Stimulated activated CD4-positive, alpha-beta T cell treated with anti-CD3 and anti-CD28 coated beads, TNF-alpha, amount 100 ng/mL, for 48 hours (primary cell): Measurements from ENCODE around the gene GGCT.

ENCODE experiments used
- DNase-seq, 3 donors: peaks; one replicate each; pipeline ENCODE4 v3.0.0-alpha.2; 2020; ENCODE audit warnings: low read depth in 3 of 3

GGCT gene

DNA sequence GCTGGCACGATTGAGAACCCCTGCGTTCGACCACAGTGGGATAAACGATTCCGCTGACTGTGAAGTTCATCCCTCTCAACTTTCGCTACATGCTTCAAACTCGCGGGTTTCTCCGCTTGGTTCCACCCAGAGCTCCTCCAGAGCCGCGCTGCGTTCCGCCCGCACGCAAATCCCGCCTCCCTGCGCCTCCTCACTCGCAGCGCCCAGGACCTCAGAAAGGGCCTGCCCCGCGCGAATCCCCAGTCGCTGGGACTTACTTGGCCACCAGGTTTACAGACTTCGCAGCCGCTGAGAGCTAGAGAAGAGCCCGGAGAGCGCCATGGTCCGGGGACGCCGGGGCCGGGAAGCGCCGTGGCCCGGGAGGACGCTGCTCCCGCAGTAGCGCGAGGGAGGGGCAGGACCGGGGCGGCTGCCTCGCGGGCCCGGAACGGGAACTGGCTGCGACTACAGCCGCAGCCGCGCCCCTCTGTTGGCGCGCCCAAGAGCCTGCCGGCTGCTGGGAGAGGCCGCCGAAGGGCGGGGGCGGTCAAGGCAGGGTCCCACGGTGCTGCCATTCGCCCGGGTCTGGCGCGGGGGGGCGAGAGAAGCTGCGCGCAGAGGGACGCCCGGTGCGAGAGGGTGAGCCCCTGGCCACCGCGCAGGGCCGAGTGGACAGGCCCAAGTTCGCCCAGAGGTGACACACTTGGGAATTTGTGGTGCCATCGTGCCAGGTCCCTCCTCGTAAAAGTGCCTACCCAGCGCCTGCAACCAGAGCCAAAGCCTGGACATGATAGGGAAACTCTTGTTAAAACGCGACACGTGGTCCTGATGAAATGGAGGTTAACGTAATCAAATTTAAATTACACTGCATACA, 26.1 kb downstream of the GGCT start, which contains the start of gene NOD1:
TSS of gene NOD1 (minus strand) at position 436 of the 853 bp plus-strand sequence. CDS start 21,863 bp downstream, outside the sequence.
- DNase-seq = peak; percentile 40 to 63 (median 55)

DNA sequence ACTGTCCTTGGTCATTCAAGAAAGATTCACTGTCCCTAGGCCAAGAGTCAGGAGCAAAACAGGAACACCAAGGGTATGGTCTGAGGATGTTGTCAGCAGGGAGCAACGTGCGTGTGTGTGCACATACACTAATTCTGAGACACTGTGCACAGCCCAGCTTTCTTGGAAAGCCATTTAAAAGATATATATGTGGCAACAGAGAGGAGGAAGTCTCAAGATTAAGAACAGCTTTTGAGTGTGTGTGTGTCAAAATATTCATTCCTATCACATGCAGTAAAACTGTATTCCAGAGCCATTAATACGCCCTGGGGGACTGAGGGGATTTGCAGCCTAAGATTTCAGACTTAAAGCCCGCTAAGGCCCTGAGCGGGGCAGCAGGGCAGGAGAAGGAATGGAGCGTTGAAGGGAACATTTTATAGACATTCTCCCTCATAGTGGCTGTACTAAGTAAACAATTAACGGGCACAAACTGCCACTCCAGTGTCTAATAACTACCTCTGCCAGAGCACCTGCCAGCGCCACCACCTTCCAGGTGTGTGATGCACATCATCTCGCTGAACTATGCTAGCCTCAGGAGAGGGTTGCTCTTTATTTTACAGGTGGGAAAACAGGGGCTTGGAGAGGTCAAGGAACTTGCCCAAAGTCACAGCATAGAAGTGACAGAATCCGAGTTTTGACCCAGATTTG, 28.0 kb downstream of the GGCT start:
- DNase-seq = no peak

DNA sequence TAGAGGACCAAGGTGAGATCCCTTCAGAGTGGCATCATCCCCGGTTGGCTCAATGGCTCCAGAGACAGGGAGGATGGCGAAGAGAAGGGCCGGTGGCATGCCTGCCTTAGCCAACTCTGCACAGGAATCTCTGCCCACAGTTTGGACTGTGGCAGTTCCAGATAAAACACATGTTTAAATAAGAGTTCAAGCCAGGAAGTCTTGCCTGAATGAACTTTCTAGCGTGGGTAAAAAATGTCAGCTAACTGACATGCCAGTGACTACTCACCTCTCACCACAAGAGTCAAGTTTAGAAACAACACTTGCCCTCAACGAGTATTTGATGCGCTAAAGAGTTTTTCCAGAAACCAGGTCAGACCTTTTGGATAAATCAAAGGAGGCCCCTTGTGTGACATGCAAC, 29.0 kb downstream of the GGCT start:
- no peak for DNase-seq

DNA sequence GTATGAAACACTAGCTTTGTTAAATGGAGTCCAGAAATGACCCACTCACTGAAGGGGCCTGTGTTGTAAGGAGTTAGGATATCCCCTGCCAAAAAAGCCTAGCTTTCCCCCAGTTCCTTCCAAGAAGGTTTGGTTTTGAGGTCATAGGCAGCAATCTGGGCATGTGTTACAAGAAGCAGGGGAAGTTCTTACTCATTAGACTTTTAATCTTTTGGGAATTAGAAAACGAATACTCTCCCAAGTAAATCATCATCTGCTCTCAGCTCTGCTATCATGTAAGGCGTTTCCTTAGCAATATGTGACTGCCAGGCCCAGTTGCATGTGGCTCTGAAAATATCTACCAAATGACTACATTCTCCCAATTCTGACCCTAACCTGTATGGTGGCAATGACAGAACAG, 29.7 kb downstream of the GGCT start:
- DNase-seq = no peak

DNA sequence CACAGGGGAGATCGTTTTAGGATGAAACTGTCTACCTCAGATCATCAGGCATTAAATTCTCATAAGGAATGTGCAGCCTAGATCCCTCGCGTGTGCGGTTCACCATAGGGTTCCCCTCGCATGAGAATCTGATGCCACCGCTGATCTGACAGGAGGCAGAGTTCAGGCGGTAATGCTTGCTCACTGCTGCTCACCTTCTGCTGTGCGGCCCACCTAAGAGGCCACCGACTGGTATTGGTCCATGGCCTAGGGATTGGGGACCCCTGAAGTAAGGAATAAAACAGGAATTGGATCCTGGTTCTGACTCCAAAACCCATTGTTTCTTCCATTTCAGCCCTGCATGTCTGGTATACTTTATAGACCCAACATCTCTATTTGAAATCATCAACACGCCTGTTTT, 30.1 kb downstream of the GGCT start:
- no peak for DNase-seq

DNA sequence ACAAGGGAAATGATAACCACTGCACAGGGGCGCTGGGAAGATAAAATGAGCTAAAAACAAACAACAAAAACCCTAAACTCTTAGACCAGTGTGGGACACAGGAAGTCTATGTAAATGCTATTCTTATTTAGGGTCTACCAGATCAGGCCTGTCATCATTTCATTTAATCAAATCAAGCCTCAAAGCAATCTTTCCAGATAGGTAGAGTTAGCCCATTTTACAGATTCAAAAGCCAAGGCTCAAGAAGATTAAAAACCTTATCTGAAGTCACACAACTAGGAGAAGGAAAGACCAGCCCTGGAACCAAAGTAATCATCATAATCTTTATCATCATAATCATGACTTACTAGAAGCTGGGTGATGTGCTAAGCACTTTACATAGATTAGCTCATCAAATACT, 30.7 kb downstream of the GGCT start:
- DNase-seq = no peak

DNA sequence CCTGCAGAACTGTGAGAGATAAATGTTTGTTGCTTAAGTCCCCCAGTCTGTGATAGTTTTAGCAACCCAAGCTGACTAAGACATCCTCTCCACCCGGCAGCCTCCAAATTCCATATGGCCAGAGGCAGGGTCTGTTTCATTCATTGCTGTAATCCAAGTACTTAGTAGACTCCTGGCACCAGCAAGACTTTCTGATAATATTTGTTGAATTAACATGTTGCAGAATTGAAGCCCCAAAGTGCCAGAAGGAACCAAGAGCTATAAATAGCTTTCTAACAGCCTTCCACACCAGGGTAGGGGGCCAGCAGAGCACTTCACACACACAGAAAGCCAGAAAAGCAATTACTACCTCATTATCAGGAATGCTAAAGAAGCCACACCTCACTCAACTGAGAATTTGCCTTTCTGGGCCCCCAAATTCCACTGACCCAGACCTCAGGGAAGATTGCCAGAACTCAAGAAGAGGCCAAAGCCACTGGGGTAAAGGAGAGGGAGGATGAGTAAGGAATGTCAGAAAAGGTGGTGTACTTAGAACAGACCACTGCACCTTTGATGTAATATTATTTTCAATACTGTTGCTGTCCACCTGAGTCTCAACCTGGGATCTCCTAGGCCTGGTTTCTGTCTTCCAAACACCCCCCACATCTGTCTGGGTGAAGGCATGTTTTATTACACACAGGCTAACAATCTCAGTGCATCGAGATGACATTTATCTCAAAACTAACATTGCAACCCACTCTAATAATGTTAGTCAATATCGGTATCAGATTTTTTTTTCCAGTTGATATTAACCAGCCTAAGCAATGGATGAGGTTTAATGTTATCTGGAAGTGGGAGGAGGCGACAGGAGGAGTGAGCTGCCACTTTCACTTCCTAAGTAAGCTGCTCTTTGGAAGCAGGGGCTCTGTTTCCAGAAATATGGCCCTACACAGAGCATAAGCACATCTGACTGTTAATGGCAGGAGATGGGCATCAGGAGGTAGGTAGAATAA, 31.5 kb downstream of the GGCT start:
- no peak for DNase-seq

DNA sequence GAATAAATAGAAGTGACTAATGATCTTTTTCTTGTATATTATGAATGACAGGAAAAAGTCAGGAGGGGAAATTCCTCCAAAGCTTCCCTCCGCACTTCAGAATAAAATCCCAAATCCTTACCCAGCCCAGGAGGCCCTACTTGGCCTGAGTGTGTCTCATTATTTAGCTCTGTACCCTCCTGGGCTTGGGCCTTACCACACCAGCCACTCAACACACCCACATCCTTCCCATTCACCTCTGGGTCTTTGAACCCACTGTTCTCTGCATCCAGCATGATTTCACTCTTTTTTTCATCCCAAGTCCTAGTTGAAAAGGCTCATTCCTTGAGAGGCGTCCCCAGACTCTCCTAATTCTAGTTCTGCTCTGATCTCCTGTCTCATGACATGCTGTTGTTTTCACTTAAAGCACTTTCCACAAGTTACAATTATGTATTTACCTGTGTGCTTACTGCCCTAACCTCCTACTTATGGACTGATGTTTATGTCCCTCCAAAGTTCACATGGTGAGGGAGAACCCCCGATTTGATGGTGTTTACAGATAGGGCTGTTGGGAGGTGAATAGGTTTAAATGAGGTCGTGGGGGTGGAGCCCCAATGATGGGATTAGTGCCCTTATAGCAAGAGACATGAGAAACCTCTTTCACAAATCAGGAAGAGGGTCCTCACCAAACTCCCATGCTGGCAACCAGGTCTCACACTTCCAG, 32.4 kb downstream of the GGCT start:
- DNase-seq = no peak

DNA sequence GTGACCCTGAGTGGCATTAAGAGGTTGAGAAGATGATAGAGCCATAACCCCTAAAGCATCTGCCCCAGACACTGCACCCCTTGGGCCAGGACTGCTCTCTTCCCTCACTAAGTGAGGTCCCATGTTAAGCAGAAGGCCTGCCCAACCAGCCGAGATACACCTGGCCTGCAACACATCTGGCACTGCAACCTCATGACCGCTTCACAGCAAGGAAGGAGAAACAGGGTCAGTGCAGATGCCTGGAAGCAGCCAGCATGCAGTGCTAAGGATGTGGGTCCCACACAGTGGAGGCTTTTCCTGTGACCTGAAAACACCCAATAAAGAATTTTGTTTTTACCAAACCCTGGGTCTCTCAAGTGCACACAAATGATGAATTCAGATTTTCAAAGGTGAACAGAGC, 33.4 kb downstream of the GGCT start:
- DNase-seq = no peak

DNA sequence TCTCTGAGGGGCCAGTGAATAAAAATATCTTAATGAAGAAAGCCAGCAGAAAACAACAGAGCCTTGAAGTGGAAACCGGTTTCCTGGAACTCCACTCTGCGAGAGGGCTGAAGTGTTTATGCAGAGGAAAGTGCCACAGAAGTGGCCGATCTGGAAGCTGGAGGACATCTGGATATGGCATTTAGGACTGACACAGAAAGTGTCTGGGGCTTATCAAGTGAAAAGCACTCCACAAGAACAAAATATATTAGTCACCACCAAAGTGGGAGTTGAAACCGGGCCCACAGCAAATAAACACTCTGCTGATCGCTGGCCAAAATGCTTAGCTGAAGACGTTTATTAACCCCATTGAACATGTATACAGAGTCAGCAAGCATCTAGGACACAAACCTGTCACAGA, 33.9 kb downstream of the GGCT start:
- DNase-seq = no peak

DNA sequence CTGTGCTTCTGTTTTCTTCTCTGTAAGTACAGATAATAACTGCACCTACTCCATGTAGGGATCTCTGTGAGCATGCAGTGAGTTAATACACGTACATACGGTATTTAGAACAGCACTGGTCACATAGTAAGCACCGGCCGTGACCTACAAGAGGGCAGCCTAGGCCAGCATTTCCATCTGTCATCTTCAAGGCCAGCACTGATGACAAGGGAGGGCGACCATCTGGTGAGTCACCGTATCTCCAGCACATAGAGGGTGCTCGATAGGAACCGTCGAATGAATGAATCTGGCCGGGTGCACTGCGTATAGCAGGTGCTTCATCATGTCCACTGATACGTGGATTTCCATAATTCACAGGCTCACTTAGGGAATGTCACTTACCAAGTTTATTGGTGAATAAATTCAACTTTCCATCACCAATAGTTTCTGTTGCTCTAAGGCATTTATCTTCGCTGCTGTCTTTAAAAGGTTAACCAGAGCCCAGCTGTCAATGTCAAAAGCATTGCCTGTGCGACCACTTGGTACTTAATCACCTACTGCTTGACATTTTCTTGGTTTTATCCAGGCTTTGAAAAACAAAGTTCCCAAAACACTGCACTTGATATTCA, 34.4 kb downstream of the GGCT start:
- no peak for DNase-seq

DNA sequence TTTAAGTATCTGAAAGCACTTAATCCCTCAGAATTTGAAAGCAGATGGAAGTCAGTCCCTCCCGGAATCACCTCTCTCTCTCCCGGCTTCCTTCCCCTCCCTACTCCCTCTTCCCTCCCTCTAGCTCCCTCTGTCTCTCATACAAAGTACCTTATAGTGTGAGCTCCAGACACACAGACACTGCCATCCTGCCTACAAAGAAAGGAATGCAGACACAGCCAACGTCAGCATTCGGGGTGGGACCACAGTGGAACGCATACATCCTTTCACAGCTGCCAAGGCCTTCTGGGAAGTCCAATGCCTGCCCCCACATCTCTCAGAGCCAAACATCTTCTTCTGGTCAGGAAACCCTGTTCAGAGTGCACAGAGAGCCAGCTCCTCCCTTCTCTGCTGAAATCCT, 35.3 kb downstream of the GGCT start:
- no peak for DNase-seq

DNA sequence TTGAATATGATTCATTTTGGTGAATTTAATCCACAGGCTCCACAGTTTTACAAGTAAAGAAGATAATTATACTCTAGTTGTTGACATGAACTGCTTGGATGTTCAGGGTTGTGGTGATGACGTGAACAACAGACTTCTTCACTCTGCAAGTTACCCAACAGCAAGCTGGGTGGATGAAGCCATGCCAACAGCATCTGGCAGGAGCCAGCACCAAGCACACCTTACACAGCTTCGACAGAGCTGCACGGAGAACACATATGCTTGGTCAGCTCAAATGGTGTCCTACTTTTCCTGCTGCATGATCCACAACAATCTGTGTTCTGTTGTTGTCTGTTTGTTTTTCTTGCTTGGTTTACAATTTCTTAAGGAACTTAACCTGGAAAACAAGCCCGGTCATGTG, 35.8 kb downstream of the GGCT start:
- no peak for DNase-seq

DNA sequence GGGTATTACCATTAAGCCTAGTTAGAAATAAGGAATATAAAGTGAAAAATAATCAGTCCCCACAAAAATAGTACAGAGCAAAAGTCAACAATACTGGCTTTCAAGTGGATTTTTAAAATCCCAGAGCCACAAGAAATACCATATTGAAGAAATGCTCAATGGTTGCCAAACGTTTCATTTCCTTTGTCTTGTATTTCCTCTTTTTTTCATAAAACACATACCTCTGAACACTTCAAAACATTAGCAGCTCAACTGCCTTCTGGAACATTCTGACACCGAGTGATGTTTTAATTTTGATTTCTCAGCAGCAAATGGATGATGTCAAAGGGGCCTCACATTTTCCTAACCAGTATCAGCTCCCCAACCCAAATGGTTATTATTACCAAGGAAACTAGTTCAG, 36.6 kb downstream of the GGCT start:
- DNase-seq = no peak

DNA sequence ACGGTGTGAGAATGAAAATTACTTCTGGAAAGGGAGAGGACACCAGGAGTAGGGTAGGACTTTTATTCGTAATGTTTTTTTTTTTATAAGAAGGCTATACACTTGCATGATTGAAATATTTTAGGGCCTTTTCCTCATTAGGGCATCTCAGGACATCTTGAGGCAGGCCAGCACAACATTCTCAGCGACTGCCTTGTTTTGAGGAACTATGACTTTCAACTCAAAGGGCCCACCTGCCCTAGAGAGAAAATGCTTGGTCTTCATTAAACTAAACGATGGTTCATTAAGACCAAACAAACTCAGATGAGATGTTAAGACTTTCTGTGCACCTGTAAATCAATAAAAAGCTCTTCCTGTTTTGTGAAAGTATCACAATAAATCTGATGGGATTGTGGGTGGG, 37.4 kb downstream of the GGCT start:
- no peak for DNase-seq

DNA sequence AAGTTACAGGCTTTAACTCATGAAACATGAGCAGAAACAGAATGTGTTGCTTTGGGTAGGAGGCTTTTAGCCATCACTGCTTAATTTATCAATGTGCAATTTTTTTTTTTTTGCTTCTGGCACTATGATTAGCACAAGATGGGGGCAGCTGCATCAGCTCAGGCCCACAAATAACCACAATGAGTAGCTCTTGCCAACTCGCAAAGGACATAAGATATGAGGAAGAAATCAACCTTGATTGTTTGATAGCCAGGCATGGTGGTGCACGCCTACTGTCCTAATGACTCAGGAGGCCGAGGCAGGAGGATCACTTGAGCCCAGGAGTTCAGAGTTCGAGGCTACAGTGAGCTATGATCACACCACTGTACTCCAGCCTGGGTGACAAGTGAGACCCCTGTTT, 38.4 kb downstream of the GGCT start:
- DNase-seq = no peak

DNA sequence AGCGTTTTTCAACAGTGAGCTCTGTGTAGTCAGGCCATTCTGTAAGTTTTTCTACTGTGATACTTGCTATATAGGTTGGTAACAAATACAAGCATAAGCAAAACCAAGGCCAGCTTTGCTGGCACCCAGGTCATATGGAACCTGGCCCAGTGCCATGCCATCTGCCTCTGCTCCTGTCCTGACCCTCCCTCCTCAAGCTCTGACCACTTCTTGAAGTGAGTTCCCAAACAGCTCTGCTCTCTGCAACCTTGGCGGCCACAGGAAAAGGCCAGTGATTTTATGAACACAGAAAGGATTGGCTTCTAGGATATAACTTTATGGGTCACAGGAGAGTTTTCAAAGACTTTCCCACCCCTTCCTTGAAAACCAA, 38.8 kb downstream of the GGCT start:
- DNase-seq = no peak

DNA sequence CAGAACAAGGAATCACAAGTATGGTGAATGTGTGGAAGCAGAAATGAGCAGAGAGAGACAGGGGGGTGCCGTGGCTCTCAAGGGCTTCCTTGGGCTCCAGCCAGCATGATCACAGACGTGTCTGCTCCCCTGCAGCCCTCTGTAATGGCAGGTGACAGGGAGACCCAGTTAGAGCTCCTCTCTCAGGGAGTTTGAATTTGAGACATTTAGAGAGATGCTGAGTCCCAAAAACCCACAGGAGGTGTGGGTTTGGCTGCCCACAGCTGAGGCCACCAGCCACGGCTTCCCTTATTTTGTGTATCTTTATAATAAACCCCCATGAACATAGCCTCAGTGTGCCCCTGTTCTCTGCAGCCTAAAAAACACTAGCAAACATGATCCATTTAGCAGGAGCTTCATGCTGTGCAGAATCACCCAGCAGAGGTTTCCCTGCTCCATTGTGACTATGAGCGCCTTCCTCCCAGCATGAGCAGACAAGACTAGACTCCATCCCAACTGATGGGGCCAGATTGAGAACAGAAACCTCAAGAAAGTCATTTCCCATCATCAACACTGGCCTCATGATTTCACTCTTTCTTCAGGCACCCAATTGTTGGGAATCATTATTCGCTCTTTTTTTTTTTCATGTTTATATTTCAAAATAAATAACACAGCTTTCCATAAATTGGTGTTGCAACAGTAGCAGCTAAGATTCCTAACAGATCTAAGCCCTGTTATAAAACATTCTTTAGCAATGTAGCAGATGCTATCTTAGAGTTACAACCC, 39.4 kb downstream of the GGCT start:
- no peak for DNase-seq

DNA sequence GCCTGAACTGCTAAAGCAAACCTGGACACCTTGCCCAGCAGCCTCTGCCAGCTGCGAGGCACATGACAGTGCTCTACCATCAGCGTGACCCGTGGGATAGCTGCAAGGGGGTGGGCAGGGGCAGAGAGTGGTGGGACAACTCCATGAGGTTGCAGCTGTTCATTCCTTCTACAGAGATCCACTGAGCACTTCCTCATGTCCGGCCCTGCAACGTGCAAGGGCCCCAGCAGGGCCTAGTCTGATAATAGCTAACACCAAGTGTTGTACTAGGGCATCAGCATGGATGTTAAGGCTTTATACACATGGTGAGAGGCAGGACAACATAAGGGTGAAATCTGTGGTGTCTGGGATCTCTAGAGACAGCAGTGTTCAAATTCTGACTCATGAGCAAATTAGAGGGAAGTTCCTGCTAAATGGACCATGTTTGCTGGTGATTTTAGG, 40.4 kb downstream of the GGCT start:
- no peak for DNase-seq
